ENCODE measurements around the gene ETV5.
"Not testable (repeated sequence)": the region's sequence is repeated elsewhere in the genome, so short reads cannot be mapped to it uniquely, and the experiment has no call there.

The ETV5 gene

DNA sequence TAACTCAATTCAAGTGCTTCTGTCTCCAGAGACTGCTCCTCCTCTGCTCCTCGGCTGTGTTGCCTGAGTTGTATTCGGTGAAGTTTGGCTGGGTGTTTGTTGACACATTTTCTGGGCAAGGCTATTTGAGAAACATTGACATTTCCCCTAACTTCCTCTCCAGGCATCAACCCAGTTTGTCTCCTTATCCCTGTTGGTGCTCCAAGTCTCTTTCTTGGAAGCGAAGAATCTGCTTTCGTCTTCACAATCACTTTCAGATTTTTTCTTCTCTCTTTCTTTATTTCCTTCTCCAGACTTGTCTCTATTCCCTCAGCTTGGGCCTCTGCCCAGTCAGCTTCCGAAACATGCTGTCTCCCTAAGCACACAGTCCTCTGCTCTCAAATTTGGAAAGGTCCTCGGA is 84.7 kb downstream of the ETV5 start:
- no peak overlapping the region for H3K4me3 ChIP-seq (ENCODE audit: low read length)
- TF ChIP-seq ZNF274 (IDR thresholded peaks at IDR 0.05; ENCODE audit: low read depth, low read length), result no peak

DNA sequence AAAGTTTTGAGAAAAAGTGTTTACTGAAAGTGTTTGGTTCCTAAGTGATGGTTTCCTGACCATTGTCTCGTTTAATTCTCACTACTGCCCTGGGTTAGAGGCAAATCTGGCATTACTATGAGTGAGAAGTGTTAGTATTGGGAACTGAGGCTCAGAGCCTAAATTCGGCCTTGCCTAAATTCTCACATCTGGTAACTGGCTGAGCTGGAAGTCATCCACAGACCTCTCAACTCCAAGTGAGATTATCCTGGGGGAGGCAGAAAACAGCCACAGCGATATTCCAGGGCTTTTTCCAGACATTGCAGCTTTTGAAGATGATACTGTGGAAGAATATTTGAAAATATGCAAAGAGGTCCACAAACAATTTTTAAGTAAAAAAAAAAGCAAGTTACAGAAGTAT is 86.0 kb downstream of the ETV5 start:
- TF ChIP-seq ZNF274 (IDR thresholded peaks at IDR 0.05; ENCODE audit: low read depth, low read length), result no peak

DNA sequence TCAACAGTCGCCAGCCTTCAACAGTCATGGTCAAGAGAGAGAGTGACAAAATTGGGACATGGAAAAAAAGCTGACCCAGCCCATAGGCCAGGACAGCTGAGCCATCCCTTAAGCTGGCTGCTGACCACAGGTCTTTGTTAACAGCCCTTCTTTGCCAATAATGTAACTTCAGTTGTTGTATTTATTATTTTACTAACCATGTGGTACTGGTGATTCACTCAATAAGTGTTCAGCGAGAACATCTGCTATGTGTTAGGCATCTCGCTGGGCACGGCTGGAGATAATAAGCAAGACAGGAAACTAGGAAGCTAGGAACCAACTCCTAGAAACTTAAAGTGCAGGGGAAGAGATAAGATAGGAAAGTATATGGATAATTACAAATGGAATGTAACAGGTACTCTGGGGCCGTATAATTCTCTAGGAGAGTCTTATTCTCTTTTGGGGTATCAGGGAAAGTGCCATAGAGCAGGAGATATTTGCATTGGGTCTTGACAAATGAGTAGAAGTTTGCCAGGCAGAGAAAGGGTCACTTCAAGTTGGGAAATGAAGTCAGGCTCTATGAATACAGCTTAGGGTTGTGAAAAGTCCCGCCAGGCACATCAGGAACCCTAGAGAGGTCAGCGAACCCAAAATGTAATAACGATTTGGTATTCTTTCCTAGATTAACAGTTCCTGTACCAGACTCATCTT is 87.1 kb downstream of the ETV5 start:
- TF ChIP-seq ZNF274 (IDR thresholded peaks at IDR 0.05; ENCODE audit: low read depth, low read length), result no peak
- no peak overlapping the region for H3K4me3 ChIP-seq (ENCODE audit: low read length)

More for the DNA sequence above, 86.0 kb downstream of the ETV5 start:
- H3K4me3 ChIP-seq (ENCODE audit: low read length), result no peak overlapping the region

DNA sequence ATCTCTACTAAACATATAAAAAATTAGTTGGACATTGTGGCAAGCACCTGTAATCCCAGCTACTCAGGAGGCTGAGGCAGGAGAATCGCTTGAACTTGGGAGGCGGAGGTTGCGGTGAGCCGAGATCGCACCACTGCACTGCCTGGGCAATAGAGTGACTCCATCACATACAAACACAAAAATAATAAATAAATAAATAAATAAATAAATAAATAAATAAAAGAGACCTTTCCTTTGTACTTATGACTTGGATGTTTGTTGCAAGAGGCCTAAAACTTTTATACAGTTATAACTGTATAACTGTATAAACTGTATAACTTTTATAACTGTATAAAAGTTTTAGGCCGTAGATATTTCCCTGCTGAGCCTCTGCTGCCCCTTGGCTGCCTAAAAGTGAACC is 87.6 kb downstream of the ETV5 start:
- not testable (repeated sequence) for H3K4me3 ChIP-seq (ENCODE audit: low read length)

DNA sequence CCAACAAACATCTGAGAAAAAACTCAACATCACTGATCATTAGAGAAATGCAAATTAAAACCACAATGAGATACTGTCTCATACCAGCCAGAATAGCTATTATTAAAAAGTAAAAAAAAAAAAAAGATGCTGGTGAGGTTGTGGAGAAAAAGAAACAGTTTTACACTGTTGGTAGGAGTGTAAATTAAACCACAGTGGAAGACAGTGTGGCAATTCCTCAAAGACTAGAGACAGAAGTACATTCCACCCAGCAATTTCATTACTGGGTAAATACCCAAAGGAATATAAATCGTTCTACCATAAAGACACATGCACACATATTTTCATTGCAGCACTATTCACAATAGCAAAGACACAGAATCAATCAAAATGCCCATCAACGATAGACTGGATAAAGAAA is 89.6 kb downstream of the ETV5 start:
- not testable (repeated sequence) for H3K4me3 ChIP-seq (ENCODE audit: low read length)

DNA sequence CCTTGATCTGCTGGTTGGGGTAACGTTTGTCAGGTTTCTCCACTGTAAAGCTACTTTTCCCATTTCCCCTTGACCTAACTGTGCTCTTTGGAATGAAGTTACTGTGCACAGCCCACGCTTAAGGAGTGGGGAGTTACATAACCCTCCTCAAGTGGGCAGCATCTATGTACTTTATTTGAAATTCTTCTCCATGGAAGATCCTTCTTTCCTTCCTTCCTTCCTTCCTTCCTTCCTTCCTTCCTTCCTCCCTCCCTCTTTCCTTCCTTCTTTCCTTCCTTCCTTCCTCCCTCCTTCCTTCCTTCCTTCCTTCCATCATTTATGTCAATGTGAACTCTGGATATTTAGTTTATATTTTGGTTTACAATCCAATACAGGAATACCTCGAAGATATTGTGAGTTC is 94.0 kb downstream of the ETV5 start:
- no peak for TF ChIP-seq ZNF274 (IDR thresholded peaks at IDR 0.05; ENCODE audit: low read depth, low read length)
- no peak overlapping the region for H3K4me3 ChIP-seq (ENCODE audit: low read length)

DNA sequence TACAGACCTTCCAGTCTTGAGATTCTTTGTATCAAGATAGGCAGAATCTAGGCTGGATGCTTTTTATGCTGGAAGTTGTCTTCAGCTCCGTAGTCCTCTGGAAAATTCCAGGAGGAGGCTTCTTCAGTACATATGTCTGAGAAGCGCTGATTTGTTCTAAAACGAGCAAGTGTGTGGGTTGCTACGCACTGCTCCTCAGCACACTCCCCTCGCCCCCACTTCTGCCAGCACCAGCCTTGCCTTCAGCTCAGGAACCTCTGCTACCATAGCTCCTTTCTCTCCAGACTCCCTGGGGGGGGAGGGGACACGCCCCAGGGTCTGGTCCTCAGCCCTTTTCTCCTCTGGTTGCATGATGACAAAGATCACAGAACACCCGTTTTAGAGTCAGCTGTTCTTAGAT is 95.6 kb downstream of the ETV5 start:
- no peak for TF ChIP-seq ZNF274 (IDR thresholded peaks at IDR 0.05; ENCODE audit: low read depth, low read length)
- no peak overlapping the region for H3K4me3 ChIP-seq (ENCODE audit: low read length)

DNA sequence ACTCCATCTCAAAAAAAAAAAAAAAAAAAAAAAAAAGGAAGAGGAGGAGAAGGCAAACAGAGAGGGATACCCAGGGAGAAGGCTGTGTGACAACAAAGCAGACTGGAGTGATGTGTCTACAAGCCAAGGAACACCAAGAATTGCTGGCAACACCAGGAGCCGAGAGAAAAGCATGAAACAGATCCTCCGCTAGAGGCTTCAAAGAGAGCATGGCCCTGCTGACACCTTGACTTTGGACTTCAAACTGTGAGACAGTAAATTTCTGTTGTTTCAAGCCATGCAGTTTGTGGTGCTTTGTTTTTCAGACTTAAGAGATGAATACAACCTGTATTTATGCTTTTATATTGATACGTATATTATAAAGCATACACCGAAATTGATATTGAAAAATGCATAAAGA is 96.8 kb downstream of the ETV5 start:
- no peak overlapping the region for H3K4me3 ChIP-seq (ENCODE audit: low read length)
- TF ChIP-seq ZNF274 (IDR thresholded peaks at IDR 0.05; ENCODE audit: low read depth, low read length), result no peak

DNA sequence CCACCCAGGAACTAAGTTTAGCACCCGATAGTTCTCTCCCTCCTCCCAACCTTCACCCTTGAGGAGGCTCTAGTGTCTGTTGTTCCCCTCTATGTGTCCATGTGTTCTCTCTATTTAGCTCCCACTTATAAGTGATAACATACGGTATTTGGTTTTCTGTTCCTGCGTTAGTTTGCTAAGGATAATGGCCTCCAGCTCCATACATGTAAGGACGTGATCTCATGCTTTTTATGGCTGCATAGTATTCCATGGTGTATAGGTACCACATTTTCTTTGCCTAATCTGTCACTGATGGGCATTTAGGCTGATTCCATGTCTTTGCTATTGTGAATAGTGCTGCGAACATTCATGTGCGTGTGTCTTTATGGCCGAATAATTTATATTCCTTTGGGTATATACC is 104.2 kb downstream of the ETV5 start:
- H3K4me3 ChIP-seq (ENCODE audit: low read length), result no peak overlapping the region
- TF ChIP-seq ZNF274 (IDR thresholded peaks at IDR 0.05; ENCODE audit: low read depth, low read length), result no peak

DNA sequence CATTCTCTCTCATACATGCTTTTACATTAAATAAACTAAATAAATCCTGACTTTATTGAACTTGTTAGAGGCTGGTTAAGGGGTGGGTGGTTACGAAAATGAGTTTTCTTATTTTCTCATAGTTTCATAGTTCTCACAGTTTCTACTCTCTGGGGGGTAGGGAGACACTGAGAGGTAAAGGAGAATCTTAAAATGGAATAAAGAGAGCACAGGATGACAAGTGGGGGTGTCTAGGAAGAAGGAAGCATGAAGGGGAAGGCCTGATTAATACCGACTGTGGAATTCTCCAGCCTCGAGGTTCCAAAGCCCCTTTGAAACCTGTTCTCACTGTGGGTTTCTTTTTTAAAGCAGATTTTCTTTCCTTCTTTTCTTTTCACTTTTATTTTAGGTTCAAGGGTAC is 104.7 kb downstream of the ETV5 start:
- H3K4me3 ChIP-seq (ENCODE audit: low read length), result no peak overlapping the region
- TF ChIP-seq ZNF274 (IDR thresholded peaks at IDR 0.05; ENCODE audit: low read depth, low read length), result no peak

DNA sequence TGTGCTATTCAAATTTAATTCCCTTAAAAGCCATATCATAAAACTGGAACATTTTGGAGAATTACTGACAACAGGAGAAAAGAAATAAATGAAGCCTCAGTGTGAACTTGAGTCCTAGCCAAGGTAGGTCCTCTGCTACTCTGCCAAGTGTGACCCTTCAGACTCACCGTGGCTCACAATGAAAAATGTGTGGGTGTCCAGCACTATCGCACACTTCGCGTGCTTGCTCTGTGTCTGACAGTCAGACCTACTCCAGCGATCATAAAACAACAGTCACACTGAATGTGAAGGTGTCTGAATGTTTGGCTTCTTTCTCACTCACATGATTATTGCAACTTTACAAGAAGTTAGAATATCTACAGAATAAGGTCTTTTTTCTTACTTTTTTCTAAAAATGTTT is 105.3 kb downstream of the ETV5 start:
- no peak overlapping the region for H3K4me3 ChIP-seq (ENCODE audit: low read length)
- no peak for TF ChIP-seq ZNF274 (IDR thresholded peaks at IDR 0.05; ENCODE audit: low read depth, low read length)

DNA sequence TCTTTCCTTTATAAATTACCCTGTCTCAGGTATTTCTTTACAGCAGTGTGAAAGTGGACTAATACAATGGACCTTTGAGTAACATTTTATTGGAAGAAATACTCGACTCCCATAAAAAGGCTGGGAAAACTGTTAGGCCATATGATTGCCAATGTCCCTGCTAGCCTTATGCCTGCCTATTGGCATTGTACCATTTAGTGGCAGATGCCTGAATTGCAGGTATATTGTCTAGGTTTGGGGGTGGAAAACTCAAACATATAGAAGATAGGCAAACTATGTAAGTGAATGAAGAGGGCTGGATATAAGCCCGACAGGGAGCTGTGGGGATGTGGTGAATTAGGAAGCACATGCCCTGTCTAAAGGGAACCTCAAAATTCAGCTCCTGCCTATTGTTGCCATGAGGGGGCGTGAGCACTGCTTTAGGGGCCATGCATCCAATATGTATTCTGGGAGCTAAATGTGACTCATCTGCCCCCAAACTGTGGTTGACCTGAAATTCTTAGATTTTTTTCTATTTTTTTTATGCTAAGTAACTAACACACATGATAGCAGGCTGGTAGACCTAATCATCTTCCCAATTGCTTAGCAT is 105.9 kb downstream of the ETV5 start:
- no peak for TF ChIP-seq ZNF274 (IDR thresholded peaks at IDR 0.05; ENCODE audit: low read depth, low read length)
- no peak overlapping the region for H3K4me3 ChIP-seq (ENCODE audit: low read length)

DNA sequence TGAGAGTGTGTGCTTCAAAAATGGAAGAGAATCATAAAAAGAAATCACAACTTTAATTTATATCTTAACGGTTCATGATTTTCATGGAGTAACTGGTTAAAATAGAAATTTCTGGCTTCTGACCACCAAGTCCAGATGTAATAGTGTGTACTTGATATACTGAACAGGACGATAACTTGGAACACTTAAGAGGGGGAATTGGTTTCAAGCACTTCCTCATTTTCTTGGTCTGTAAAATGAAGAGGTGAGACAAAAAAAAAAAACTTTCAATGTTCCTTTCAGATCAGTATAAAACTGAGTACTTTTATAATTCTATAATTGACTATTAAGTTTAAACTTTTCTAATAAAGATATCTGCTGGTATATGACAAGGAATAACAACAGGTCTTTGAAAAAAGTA is 107.0 kb downstream of the ETV5 start:
- no peak for TF ChIP-seq ZNF274 (IDR thresholded peaks at IDR 0.05; ENCODE audit: low read depth, low read length)

DNA sequence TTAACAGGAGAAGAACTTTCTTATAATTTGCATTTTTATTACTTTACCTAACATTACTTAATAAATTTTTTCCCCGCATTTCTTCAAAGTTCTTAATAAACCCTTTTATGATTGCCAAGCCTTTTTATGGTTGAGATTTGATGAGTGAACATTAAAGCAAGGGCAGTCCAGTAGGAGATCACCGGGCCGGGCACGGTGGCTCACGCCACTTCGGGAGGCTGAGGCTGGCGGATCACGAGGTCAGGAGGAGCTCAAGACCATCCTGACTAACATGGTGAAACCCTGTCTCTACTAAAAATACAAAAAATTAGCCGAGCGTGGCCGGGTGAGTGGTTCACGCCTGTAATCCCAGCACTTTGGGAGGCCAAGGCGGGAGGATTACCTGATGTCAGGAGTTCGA is 109.7 kb downstream of the ETV5 start:
- TF ChIP-seq ZNF274 (IDR thresholded peaks at IDR 0.05; ENCODE audit: low read depth, low read length), result no peak
- no peak overlapping the region for H3K4me3 ChIP-seq (ENCODE audit: low read length)

More for the DNA sequence above, 107.0 kb downstream of the ETV5 start:
- H3K4me3 ChIP-seq (ENCODE audit: low read length), result no peak overlapping the region

DNA sequence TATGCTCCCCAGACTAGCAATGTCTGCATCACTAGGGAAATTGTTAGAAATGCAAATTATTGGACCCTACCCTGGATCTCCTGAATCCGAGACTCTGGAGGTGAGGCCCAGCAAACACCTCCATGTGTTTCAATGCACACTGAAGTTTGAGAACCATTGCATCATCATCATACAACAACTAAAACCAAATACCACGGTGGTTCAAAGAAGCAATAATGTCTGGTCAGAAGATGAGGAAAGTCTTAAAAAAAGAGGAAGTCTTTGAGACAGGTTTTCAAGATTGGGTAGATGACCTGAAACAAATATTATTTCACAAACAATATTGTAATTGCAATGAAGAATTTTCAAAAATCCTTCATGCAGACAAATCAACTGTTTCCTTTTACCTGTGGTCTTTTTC is 110.8 kb downstream of the ETV5 start:
- TF ChIP-seq ZNF274 (IDR thresholded peaks at IDR 0.05; ENCODE audit: low read depth, low read length), result no peak
- no peak overlapping the region for H3K4me3 ChIP-seq (ENCODE audit: low read length)

DNA sequence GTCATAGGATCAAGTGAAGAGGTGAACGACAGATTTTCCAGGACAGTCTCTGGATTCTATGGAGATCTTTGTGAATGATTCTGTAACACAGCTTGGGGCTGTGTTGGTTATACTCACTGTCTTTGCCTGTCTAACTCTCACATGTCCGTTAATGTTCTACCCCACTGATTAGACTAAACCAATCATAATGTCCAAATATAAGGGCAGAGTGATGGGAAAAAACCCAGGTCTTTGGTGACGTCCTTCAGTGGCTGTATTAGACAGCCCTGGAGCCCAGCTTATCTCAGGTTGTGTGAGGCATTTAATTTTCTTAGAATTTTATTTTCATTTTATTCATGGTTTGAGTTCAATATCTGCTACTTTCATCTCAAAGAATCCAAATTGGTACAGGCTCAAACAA is 111.8 kb downstream of the ETV5 start:
- no peak for TF ChIP-seq ZNF274 (IDR thresholded peaks at IDR 0.05; ENCODE audit: low read depth, low read length)
- no peak overlapping the region for H3K4me3 ChIP-seq (ENCODE audit: low read length)

Measured in GM08714 (cell line).